Lower leg skin (tissue), 4 donors: ENCODE results near the gene OR5B12. TPM values are rescaled to one million over a fixed set of nuclear protein-coding genes. Genes with fewer than 3 reads are reported as not detected.

Source experiments
- DNase-seq, 2 donors: peaks; one replicate each; pipeline ENCODE4 v3.0.0-alpha.2; 2019; ENCODE audit warnings: low spot score in 2 of 2
- H3K4me3 ChIP-seq: fragments of 200-600 bp; sonication (generic); 2 replicates; pipeline ENCODE4 v1.5.1; 2017; ENCODE audit warnings: mild to moderate bottlenecking, low read depth; ENCODE audit not compliant: poor library complexity, severe bottlenecking
- CTCF ChIP-seq, 3 donors: fragments of 450-650 bp; IDR thresholded peaks; one replicate each; pipeline ENCODE4 v1.5.1; 2016; ENCODE audit warnings: antibody characterized with exemption in 3 of 3, mild to moderate bottlenecking in 3 of 3, moderate library complexity in 2 of 3
- POLR2A ChIP-seq, 2 donors: fragments of 450-650 bp; IDR thresholded peaks; one replicate each; pipeline ENCODE4 v1.6.1; 2016 to 2017; ENCODE audit warnings: antibody characterized with exemption in 2 of 2, mild to moderate bottlenecking in 1 of 2, moderate library complexity in 1 of 2
- WGBS, 2 donors: methylation state at CpG; one replicate each; pipeline ENCODE4 v1.1.5; 2018; 5-methylcytosine and 5-hydroxymethylcytosine counted together
- intact Hi-C: fragments of 100-400 bp; cut with DNase I; formaldehyde crosslinking; loops from one replicate; pipeline ENCODE4 v1.15.0; 2023; ENCODE audit warnings: low total_unique reads
- total RNA-seq, 4 donors: library from RNA; depleted of rRNA; stranded (reverse); fragments of >200 nt; gene quantifications; one replicate each; pipeline ENCODE4 v1.1.0, GENCODE V29; 2016

Gene OR5B12
- total RNA-seq, 4 donors from 2014 or later: not detected

- no peak overlapping the region for H3K4me3 ChIP-seq
- TF ChIP-seq POLR2A (IDR thresholded peaks at IDR 0.05): no peak
- TF ChIP-seq CTCF (IDR thresholded peaks at IDR 0.05): no peak
- intact Hi-C loops: no loop called here
- DNase-seq: no peak
Measured at GRCh38 chr11:58394195-58394594, 47.8 kb downstream of the OR5B12 start.

- no peak overlapping the region for H3K4me3 ChIP-seq
- intact Hi-C loops: no loop called here
- WGBS, 2 donors: 33 to 39% methylated on average over 1 of the region's 1 CpG
- no peak for DNase-seq
- TF ChIP-seq CTCF (IDR thresholded peaks at IDR 0.05): no peak
- TF ChIP-seq POLR2A (IDR thresholded peaks at IDR 0.05): no peak
Measured at GRCh38 chr11:58392746-58393145, 49.3 kb downstream of the OR5B12 start.

- H3K4me3 ChIP-seq: no peak overlapping the region
- TF ChIP-seq POLR2A (IDR thresholded peaks at IDR 0.05): no peak
- no peak for TF ChIP-seq CTCF (IDR thresholded peaks at IDR 0.05)
- intact Hi-C loops: no loop called here
- DNase-seq: no peak
- 97 to 100% methylated on average over 1 of the region's 1 CpG for WGBS, 2 donors
Measured at GRCh38 chr11:58391879-58392278, 50.2 kb downstream of the OR5B12 start.

GRCh38 chr11:58390551-58391063, 51.4 kb downstream of the OR5B12 start:
- H3K4me3 ChIP-seq: no peak overlapping the region
- WGBS, 2 donors: 85 to 91% methylated on average over 12 to 13 of the region's 18 CpGs

More at GRCh38 chr11:58390551-58391063, 51.4 kb downstream of the OR5B12 start:
- TF ChIP-seq CTCF (IDR thresholded peaks at IDR 0.05) (no peak), POLR2A (IDR thresholded peaks at IDR 0.05) (no peak)
- no peak for DNase-seq
- intact Hi-C loops: no loop called here

Other genes starting within 250 kb of the OR5B12 start
- gene OR1S2, start 238.1 kb downstream of the OR5B12 start, total RNA-seq: not detected
- not detected for gene OR1S1, start 229.5 kb downstream of the OR5B12 start, total RNA-seq
- not detected for gene OR10Q1, start 213.3 kb downstream of the OR5B12 start, total RNA-seq
- gene OR10W1, start 174.0 kb downstream of the OR5B12 start, total RNA-seq: not detected
- not detected for gene OR5B17, start 83.2 kb downstream of the OR5B12 start, total RNA-seq
- not detected for gene OR5B3, start 35.4 kb downstream of the OR5B12 start, total RNA-seq
- not detected for gene OR5B2, start 14.1 kb downstream of the OR5B12 start, total RNA-seq
- not detected for gene OR5B21, start 65.9 kb upstream of the OR5B12 start, total RNA-seq
- 1 to 10 TPM; 4.1 to 7.7 (median 5.4) TPM for gene LPXN, start 133.6 kb upstream of the OR5B12 start, total RNA-seq
- 10 to 100 TPM; 46.4 to 58.4 (median 51.7) TPM for gene ZFP91, start 136.8 kb upstream of the OR5B12 start, total RNA-seq
- 1 to 10 TPM in 3 of 4 donors, under 1 TPM in 1; 0.89 to 2.3 (median 1.6) TPM for gene CNTF, start 180.4 kb upstream of the OR5B12 start, total RNA-seq